Astrocyte (in vitro differentiated cells and primary cell): ENCODE results near the gene INVS.

ENCODE experiments used
- CTCF ChIP-seq: IDR thresholded peaks from 2 replicates; pipeline ENCODE4 v1.5.1; 2011; ENCODE audit warnings: low read depth, mild to moderate bottlenecking, inconsistent platforms, low read length, moderate library complexity; ENCODE audit not compliant: insufficient read depth
- EZH2 ChIP-seq: IDR thresholded peaks from 2 replicates; pipeline ENCODE4 v1.6.1; 2012; ENCODE audit warnings: mild to moderate bottlenecking, low read length, inconsistent platforms; ENCODE audit not compliant: insufficient read depth

GRCh38 chr9:100074989-100075388 is 24.1 kb upstream of the INVS start:
- TF ChIP-seq CTCF (no peak), EZH2 (no peak)
